Measurements from ENCODE around the gene SEMA4G. TPM values are rescaled to one million over a fixed set of nuclear protein-coding genes. Genes with fewer than 3 reads are reported as not detected.

SEMA4G gene
- total RNA-seq, 2 donors from 2014 or later, result 3.4 to 4.0 TPM

DNA sequence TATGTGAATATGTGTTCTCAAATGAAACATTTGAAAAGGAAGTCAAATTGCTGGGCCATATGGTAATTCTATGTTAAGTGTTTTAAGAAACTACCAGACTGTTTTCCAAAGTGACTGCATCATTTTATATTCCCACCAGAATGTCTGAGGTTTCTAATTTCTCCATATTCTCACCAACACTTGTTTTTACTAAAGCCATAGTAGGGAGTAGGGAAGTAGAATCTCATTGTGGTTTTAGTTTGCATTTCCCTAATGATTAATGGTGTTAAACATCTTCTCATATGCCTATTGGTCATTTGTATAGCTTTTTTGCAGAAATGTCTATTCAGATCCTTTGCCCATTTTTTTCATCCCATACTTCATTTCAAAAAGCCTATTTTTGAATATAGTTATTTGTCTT is 9.1 kb upstream of the SEMA4G start:
- peaks cover 66% of the 10 kb centered on the region for H3K36me3 ChIP-seq
- H3K27me3 ChIP-seq, result no peaks in the 10 kb centered on the region
- H3K9me3 ChIP-seq, result no peaks in the 10 kb centered on the region
- no peak overlapping the region for H3K4me3 ChIP-seq
- no peak for DNase-seq (ENCODE audit: low spot score)
- H3K4me1 ChIP-seq, result no peaks in the 10 kb centered on the region
- no peak overlapping the region for H3K27ac ChIP-seq
- TF ChIP-seq CTCF (IDR thresholded peaks at IDR 0.05), result no peak

- no peak for DNase-seq (ENCODE audit: low spot score)
- Histone ChIP-seq H3K9me3 (no peaks in the 10 kb centered on the region), H3K27me3 (no peaks in the 10 kb centered on the region), H3K27ac (no peak overlapping the region), H3K36me3 (peaks cover 46% of the 10 kb centered on the region), H3K4me3 (no peak overlapping the region), H3K4me1 (no peaks in the 10 kb centered on the region)
- TF ChIP-seq CTCF (IDR thresholded peaks at IDR 0.05), result no peak
Measured at GRCh38 chr10:100962351-100963080, 6.8 kb upstream of the SEMA4G start.

- no peak overlapping the region for H3K4me3 ChIP-seq
- H3K36me3 ChIP-seq, result peaks cover 33% of the 10 kb centered on the region
- peaks cover 0 to 5% of the 10 kb centered on the region in 2 donors for H3K4me1 ChIP-seq
Measured at GRCh38 chr10:100963826-100964225, 5.5 kb upstream of the SEMA4G start.

DNA sequence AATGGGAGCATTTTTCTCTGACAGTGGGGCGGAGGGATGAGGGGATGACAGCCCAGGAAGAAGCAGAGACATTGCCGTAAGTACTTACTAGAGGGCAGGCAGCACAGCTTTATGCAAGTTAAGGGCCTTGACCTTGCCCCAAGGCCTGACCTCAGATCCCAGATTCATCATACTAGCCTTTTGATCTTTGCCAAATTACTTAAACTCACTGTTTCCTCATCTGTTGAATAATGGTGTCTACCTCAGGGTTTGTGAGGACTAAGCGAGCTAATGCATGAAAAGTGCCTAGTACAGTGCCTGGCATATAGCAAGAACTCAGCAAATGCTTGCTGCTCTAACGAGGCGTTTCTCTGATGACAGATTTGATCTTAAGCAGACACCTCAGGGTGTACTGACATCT is 3.5 kb upstream of the SEMA4G start:
- peaks cover 17% of the 10 kb centered on the region for H3K36me3 ChIP-seq
- H3K4me1 ChIP-seq, result peaks cover 0 to 15% of the 10 kb centered on the region in 2 donors
- H3K27me3 ChIP-seq, result no peaks in the 10 kb centered on the region
- no peak overlapping the region for H3K4me3 ChIP-seq
- no peak for DNase-seq (ENCODE audit: low spot score)
- no peaks in the 10 kb centered on the region for H3K9me3 ChIP-seq
- no peak for TF ChIP-seq CTCF (IDR thresholded peaks at IDR 0.05)
- no peak overlapping the region for H3K27ac ChIP-seq

More at GRCh38 chr10:100963826-100964225, 5.5 kb upstream of the SEMA4G start:
- H3K9me3 ChIP-seq, result no peaks in the 10 kb centered on the region
- DNase-seq (ENCODE audit: low spot score), result no peak
- H3K27ac ChIP-seq, result no peak overlapping the region
- H3K27me3 ChIP-seq, result no peaks in the 10 kb centered on the region
- no peak for TF ChIP-seq CTCF (IDR thresholded peaks at IDR 0.05)

DNA sequence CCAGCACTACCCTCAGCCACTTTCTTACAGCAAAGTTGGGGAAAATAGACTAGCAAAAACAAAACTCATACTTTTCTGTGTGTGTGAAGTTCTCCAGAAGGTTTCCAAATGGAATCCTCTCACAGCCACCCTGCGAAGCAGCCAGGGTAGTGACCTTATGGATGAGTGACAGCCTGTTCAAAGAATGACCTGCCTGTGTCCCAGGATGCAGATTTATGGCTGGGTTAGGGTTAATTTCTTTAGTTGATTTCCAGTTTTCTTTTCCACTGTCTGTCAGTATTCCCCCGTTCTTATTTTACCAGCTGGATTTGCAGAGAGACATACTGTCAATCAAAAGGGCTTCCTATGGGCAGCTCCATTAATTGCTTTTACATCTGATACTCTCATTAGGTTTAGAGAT is 2.4 kb upstream of the SEMA4G start:
- Histone ChIP-seq H3K27me3 (no peaks in the 10 kb centered on the region), H3K36me3 (peaks cover 14% of the 10 kb centered on the region), H3K4me3 (no peak overlapping the region), H3K27ac (no peak overlapping the region), H3K9me3 (no peaks in the 10 kb centered on the region), H3K4me1 (peaks cover 0 to 15% of the 10 kb centered on the region in 2 donors)
- no peak for TF ChIP-seq CTCF (IDR thresholded peaks at IDR 0.05)
- no peak for DNase-seq (ENCODE audit: low spot score)

DNA sequence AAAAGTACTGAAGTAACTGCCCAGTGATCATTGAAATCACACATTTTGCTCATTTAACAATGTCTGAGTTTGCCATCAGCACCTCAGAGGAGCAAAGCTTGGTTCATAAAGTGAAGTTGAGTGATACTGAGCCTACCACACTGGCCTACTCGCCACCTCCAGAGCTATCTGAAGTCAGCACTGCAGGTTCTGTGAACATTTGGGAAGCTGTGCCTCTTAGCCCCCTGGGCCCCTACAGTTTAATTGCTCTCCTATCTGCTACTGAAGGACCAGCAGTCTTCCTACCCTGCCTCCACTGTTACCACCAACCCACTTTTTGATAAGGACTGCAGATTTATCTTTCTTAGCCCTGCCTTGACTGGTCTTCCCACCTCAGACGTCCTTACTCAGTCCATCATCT is 2.0 kb upstream of the SEMA4G start:
- Histone ChIP-seq H3K27me3 (no peaks in the 10 kb centered on the region), H3K4me3 (no peak overlapping the region), H3K9me3 (no peaks in the 10 kb centered on the region), H3K36me3 (peaks cover 9% of the 10 kb centered on the region), H3K27ac (no peak overlapping the region), H3K4me1 (peaks cover 0 to 15% of the 10 kb centered on the region in 2 donors)
- no peak for TF ChIP-seq CTCF (IDR thresholded peaks at IDR 0.05)
- DNase-seq (ENCODE audit: low spot score), result no peak
